ENCODE results near the gene JPT1.
"Not testable (repeated sequence)": the region's sequence is repeated elsewhere in the genome, so short reads cannot be mapped to it uniquely, and the experiment has no call there.

JPT1 gene, protein sequence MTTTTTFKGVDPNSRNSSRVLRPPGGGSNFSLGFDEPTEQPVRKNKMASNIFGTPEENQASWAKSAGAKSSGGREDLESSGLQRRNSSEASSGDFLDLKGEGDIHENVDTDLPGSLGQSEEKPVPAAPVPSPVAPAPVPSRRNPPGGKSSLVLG

DNA sequence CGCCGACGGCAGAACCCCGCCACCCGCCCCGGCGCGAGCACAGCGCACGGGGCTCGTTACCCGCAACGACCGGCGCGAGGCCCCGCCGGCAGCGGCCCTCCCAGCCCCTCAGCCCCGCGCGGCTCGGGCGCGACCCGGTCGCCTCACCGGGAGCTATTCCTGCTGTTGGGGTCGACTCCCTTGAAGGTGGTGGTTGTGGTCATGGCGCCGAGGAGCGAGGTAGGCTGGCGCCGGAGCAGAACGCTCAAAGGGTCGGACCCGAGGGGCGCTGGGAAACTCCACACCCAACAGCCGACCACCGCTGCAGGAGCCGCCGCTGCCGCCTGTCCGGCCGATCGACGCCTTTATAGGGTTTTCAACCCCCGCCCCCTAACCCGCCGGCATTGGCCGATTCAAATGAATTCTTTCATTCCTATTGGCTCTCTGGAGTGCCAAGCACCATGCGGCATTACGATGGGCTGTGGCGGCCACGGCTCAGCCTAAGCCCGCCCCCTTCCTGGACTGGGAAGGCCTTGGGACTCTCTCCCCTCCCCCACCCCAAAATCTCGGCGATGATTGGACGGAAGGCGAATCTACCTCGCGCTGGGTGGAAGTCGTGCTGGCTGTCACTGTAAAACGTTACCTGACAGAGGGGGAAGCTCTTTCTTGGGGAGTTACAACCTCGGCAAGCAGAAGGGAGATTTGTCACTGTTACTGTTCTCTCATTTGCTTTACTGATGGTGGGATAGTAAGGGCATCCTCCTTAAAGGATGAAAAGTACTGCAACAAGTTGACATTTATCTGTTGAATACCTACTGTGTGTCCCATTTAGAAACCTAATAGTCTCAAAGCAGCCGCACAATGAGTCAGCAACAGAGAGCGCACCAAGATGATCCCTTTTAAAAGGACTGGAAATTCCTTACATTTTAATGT lies at the start of gene JPT1:
TSS of gene JPT1 (minus strand) at position 318 of the 912 bp plus-strand sequence. CDS start at position 203, 115 bp downstream.
- peak; percentile 88 for DNase-seq

DNA sequence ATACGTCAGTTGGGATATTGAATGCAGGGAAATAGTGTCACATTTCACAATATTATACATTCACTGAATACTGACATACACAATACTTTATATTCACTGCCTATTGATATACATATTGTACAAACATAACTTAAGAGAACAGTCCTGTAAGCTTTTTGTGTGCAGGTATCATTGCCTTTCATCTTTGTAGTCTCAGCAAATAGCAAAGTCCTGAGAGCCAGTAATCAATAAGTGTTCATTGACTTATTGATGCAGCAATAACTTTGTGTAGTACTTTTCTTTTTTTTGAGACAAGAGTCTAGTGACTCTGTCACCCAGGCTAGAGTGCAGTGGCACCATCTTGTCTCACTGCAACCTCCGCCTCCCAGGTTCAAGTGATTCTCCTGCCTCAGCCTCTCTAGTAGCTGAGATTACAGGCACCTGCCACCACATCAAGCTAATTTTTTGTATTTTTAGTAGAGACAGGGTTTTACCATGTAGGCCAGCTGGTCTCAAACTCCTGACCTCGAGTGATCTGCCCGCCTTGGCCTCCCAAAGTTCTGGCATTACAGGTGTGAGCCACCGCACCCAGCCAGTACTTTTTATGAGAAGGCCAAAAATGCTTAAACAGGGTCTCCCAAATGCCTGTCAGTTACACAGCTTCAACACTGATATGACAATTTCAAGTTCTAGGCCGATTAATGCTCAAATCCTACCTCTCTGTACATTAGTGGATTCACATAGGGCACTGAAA lies 45.7 kb upstream of the JPT1 start:
- DNase-seq: no peak

DNA sequence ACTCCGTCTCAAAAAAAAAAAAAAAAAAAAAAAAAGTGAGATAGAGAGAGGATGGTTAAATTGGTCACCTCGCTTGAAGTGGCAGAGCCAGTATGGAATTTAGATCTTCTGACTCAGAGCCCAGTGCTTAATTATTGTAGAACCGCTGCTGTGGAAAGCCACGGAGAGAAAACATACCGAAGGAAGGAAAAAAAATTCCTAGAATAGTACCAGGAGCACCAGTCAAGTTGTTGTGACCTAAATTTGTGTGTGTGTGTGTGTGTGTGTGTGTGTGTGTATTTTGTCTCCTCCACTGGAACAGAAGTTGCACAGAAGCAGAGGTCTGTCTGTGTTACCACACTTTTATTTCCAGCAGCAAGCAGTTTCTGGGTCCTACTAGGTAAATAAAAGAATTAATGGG lies 40.6 kb upstream of the JPT1 start:
- DNase-seq: no peak

DNA sequence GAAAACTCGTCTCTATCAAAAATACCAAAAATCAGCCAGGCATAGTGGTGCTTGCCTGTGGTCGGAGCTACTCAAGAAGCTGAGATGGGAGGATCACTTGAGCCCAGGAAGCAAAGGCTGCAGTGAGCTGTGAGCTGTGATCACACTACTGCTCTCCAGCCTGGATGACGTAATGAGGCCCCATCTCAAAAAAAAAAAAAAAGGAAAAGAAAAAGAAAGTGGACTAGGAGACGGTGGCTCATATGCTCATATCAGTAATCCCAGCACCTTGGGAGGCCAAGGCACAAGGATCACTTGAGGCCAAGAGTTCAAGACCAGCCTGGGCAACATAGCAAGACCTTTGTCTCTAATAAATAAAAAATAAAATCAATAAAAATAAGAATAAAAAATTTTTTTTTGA lies 37.3 kb upstream of the JPT1 start:
- DNase-seq: no peak

DNA sequence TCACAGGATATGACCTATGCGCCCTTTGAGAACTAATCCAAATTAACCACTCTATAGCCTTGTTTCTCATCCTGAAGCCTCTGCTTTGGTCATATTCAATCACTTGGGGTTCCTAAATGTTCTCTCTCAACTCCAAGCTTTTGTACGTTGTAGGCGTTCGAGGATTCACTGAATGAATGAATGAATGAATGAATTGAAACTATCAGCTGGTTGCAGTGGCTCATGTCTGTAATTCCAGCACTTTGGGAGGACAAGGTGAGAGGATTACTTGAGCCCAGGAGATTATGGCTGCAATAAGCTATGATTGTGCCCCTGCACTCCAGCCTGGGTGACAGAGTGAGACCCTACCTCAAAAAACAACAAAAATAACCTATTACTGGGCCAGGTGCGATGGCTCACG lies 34.3 kb upstream of the JPT1 start:
- DNase-seq: no peak

DNA sequence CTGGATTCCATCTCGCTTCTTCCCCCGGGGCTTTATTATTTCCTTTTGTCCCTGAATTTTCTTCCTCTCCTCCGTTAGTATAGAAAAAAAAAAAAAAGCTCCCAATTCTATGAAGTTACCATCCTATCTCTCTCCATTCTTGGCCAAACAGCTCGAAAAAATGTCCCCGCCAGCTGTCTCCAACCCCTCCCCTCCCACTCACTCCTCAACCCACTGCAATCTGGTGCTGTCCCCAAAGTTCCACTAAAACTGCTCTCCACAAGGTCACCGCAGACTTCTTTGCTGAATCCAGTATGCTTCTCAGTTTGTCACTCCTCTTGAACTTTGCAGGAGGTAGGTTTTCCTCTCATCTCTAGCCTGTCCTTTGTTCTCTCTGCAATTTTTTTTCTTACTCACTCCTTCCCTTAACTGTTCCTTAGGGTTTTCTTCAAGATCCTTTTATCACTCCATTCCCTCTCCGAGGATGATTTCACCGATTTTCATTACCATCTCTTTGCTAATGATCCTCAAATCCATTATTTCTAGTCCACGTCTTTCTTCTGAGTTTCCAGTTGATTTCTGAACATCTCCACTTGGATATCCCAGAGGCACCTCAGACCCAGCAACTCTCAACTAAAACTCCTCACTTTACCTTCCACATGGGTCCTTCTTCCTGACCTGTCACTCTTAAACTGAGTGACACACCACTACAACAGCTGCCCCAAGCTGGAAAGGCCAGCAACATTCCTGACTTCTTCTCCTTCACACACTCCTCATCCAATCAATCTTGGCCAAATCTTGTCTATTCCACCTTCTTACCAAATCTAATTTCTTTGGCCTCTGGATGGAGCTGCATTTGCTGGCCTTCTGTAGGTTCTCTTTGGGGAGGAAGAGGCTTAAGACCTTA lies 29.9 kb upstream of the JPT1 start:
- DNase-seq: no peak

DNA sequence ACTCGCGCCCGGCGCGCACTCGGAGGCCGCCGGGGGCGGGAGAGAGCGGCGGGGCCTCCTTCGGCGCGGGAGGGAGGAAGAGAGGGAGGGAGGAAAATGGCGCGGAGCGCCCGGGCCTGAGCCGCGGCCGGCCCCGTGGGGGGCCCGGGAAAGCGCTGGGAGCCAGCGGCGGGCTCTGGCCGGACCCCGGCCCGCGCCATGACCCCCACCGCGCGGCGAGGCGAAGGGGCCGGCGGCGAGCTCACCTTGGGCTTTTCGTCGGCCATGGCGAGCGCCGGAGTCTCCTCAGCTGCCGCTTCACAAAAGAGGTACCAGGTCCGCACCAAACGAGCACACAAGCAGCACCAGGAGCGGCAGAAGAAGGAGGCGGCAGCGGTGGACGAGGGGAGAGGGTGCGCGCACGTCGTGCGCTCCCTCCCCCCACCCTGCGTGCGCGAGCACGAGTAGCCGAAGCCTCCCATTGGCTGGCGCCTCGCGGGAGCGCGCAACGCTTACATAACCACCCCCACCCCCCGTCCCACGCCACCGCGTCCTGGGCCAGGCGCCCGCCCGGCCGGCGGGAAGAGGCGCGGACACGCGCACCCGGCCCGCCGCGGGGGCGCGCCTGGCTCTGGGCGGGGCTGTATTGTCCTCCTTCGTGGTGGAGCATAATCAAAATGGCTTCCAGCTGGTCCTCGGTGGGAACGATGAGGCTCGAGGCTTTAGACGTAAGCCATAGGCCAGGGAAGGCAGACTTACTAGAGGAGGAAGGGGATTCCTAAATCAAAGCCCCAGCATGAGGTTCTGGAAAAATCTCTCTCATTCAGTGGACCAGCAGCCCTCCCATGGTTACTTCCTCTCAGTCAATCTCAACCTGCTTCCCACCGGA lies 28.5 kb upstream of the JPT1 start, which contains the start of gene SUMO2:
TSS of gene SUMO2 (minus strand) at position 391 of the 868 bp plus-strand sequence. CDS start at position 266, 125 bp downstream.
- peak; percentile 66 for DNase-seq

DNA sequence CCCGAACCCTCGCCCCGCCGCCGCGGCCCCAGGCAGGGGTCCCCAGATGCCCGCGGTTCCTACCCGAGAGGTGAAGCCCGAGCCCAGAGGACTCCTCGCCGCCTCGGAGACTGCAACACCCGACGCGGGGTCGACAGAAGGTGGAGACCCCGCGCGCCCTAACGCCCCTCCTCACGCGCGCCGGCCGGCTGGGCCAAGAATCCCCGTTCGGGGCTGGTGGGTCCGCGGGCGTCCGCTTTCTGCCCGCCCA lies 27.9 kb upstream of the JPT1 start:
- DNase-seq: no peak

DNA sequence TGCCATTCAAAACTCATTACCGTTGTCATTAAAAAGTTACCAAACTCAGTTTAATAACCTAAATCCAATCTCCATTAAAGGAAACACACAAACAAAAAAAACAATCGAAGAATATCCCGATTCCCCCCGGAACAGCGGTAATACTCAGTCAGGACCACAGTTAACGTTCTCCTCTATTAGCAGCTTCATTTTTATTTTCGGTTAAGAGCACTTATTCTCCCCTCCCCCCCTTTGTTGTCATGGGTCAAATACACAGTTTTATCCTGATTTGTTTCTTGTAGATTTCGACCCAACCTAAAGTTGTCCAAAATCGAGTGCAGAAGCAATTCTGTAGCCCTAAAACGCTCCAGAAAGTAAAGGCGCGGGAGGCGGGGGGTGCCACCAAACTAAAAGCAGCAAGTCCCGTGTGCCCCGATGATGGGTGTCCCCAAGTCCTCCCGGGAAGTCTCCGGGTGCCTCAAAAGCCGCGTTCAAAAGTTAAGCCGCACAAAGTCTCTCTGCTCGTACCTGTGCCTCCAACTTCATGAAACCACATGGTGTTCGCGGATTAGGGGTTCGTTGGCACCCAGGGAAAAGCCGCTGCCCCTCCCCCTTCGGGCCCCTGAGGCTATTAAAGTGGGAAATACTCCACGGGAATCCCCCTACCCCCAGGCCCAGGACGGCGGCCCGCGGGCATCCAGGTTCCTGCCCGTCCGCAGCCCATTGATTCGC lies 27.5 kb upstream of the JPT1 start:
- no peak for DNase-seq

DNA sequence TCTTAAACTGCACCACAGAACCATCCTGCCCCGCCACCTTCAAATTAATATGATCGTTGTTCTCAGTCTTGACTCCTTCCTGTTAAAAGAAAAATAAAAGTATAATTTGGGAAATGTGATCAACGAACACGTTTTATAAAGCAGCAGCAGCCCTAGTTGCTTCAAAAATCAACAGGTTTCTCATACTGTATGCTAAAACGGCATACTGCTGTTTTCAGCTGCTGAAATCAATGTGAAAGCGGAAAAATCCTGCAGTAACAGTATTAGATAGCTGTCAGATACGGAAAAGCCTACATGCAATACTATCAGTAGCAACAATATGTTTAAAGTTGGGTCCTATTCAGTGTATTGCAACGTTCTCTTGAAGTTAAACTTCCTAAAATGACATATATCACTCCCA lies 26.8 kb upstream of the JPT1 start:
- no peak for DNase-seq

DNA sequence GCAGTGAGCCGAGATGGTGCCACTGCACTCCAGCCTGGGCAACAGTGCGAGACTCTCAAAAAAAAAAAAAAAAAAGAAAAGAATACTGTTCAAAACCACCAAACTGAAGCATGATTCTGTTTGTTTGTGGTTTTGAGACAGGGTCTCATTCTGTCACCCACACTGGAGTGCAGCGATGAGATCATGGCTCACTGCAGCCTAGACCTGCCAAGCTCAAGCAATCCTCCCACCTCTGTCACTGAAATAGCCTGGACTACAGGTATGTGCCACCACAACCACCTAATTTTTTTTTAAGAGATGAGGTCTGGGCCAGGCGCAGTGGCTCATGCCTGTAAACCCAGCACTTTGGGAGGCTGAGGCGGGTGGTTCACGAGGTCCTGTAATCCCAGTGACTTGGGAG lies 24.1 kb upstream of the JPT1 start:
- no peak for DNase-seq

DNA sequence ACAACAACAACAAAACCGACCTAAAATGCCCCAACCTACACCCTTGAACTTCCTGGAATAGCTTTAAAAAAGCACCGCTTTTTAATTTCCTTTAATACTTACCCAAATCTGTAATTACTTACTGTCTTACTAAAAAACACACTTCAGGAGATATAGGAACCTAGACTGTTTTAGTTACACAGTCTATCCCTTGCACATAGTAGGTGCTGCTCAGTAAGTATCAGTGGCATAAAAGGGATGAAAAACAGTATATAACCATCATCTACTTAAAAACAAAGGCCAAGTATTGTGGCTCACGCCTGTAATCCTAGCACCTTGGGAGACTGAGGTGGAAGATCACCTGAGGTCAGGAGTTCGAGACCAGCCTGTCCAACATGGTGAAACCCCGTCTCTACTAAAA lies 22.3 kb upstream of the JPT1 start:
- DNase-seq: no peak

DNA sequence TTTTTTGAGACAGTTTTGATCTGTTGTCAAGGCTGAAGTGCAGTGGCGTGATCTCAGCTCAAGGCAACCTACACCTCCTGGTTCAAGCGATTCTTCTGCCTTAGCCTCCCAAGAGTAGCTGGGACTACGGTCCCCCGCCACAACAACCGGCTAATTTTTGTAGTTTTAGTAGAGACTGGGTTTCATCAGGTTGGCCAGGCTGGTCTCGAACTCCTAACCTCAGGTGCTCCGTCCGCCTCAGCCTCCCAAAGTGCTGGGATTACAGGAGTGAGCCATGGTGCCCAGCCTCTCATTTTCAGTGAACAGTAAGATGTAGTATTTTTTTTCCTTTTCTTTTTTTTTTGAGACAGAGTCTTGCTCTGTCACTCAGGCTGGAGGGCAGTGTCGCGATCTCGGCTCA lies 20.7 kb upstream of the JPT1 start:
- DNase-seq: no peak

DNA sequence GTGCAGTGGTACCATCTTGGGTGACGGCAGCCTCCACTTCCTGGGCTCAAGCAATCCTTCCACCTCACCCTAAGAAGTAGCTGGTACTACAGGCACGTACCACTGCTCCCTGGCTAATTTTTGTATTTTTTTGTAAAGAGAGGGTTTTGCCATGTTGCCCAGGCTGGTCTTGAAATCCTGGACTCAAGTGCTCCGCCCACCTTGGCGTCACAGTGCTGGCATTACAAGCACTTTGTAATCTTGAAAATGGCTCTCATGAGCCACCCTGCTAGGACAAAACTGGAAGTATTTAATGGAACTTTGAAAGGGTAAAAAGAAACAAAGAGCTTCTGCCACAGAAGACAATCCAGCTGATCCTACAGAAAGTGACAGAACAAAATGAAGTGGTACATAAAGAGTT lies 19.2 kb upstream of the JPT1 start:
- DNase-seq: no peak

DNA sequence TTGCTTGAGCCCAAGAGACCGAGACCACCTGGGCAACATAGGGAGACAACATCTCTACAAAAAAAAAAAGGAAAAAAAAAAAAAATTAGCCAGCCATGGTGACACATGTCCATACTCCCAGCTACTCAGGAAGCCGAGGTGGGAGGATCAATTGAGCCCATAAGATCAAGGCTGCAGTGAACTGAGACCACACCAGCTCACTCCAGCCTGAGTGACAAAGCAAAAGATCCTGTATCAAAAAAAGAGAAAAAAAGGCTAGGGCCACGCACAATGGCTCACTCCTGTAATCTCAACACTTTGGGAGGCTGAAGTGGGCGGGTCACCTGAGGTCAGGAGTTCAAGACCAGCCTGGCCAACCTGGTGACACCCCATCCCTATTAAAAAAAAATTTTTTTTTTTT lies 14.7 kb upstream of the JPT1 start:
- no peak for DNase-seq

DNA sequence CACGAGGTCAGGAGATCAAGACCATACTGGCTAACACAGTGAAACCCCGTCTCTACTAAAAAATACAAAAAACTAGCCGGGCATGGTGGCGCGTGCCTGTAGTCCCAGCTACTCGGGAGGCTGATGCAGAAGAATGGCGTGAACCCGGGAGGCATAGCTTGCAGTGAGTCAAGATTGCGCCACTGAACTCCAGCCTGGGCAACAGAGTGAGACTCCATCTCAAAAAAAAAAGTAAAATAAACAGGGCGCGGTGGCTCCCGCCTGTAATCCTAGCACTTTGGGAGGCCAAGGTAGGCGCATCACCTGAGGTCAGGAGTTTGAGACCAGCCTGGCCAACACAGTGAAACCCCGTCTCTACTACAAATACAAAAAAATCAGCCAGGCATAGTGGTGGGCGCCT lies 10.3 kb upstream of the JPT1 start:
- not testable (repeated sequence) for DNase-seq

DNA sequence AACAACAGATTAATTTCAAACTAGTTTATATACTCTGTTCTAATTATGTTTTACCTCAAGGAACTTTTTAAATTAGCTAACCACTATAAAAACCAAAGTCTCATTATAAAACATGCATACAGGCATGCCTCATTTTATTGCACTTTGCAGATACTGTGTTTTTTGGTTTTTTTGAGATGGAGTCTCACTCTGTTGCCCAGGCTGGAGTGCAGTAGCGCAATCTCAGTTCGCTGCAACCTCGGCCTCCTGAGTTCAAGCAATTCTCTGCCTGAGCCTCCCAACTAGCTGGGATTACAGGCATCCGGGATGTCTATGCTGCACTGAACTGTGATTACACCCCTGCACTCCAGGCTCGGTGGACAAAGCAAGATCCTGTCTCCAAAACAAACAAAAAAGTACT lies 8.8 kb upstream of the JPT1 start:
- DNase-seq: no peak

DNA sequence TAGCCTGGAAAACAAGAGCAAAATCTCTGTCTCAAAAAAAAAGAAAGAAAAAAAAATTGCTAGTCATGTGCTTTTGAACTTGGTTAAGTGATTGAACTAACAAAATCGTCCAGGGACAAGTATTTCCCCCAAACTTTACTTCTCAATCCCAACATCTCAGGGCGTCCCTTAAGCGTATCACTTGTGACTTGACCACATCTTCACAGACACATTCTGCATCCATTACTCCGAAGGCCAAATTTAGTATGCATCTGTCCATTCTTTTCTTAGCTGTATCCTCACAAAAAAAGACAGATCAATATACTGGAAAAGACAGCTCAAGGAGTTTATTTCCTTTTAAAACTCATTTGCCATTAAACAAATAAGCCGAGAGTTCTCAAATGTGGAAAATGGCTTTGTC lies 5.9 kb upstream of the JPT1 start:
- DNase-seq: no peak

DNA sequence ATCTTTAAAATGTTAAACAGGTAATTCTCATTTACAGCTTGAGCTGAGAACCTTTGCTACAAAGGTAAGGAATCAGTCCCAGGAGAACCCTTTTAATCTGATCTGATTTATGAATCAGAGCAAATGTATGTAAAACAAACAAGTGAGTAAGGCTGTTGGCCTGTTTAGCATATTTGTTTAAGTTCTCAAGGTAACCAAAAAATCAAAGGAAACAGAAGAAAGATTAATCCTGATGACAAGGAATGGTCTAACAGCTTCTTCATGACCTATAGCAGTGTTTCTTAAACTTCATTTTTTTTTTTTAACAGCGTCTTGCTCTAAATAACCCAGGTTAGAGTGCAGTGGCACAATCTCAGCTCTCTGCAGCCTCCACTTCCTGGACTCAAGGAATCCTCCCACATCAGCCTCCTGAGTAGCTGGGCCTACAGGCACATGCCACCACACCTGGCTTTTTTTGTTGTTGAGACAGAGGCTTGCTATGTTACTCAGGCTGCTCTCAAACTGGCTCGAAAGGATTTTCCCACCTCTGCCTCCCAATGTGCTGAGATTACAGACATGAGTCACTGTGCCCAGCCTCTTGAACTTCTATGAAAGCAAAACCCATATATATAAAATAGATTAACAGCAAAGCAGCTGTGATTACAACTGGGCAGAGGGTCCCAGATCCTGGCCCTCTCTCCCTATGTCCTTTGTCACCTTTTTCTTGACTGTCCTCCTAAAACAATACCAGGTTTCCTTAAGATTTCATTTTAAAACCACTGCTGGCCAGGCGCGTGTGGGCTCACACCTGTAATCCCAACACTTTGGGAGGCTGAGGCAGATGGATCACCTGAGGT lies 5.1 kb upstream of the JPT1 start:
- DNase-seq: no peak

DNA sequence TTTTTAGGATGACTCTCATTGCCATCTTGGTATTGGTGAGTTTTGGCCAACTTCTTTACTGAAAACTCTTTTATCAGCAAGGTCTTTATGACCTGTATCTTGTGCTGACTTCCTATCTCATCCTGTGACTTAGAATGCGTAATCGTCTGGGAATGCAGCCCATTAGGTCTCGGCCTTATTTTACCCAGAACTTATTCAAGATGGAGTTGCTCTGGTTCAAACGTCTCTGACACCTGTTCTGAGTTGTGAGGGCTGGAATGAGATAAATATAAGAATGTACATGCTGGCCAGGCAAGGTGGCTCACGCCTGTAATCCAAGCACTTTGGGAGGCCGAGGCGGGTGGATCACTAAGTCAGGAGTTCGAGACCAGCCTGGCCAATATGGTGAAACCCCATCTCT lies 4.2 kb upstream of the JPT1 start:
- DNase-seq: not testable (repeated sequence)

All from NCI-H748 treated with DMSO at 0.1 percent for 48 hours (cell line).